NB4 (cell line): ENCODE measurements around the gene ASCC1.
A peak's percentile ranks its signal among the peaks of the same experiment; 100 is the strongest.
"Not testable (repeated sequence)": the region's sequence is repeated elsewhere in the genome, so short reads cannot be mapped to it uniquely, and the experiment has no call there.

Source experiments
- DNase-seq: peaks from one replicate; pipeline ENCODE4 v3.0.0; 2010; ENCODE audit warnings: low read depth
- H3K4me3 ChIP-seq: one replicate; pipeline ENCODE4 v1.5.1; 2011; ENCODE audit warnings: mild to moderate bottlenecking, low read depth, low read length, moderate library complexity
- CTCF ChIP-seq: IDR thresholded peaks from one replicate; pipeline ENCODE4 v1.5.1; 2012; ENCODE audit warnings: low read depth, low read length
- MAX ChIP-seq: IDR thresholded peaks from 2 replicates; pipeline ENCODE4 v1.6.1; 2011; ENCODE audit warnings: low read depth, low read length
- MYC ChIP-seq: IDR thresholded peaks from 2 replicates; pipeline ENCODE4 v1.6.1; 2011; ENCODE audit warnings: low read depth, low read length
- POLR2A ChIP-seq: IDR thresholded peaks from 2 replicates; pipeline ENCODE4 v1.6.1; 2011; ENCODE audit warnings: mild to moderate bottlenecking; ENCODE audit not compliant: insufficient read length; ENCODE audit errors: extremely low read depth

Gene ASCC1

GRCh38 chr10:72255977-72256729 is 40.1 kb upstream of the ASCC1 start:
- TF ChIP-seq MYC (no peak), MAX (no peak), POLR2A (no peak), CTCF (no peak)
- H3K4me3 ChIP-seq, result no peak overlapping the region
- DNase-seq, result no peak

- TF ChIP-seq POLR2A (peak; percentile 58), CTCF (no peak), MAX (0 out of 2 replicates have a peak, but pooled peaks have one; percentile 50), MYC (peak; percentile 67; the same call in 1 of the 2 replicates)
- peak; percentile 87 for DNase-seq
- H3K4me3 ChIP-seq, result no peak overlapping the region
Measured at GRCh38 chr10:72254813-72255568, 38.9 kb upstream of the ASCC1 start.

GRCh38 chr10:72253578-72253977 is 37.5 kb upstream of the ASCC1 start:
- DNase-seq, result no peak
- no peak for TF ChIP-seq POLR2A
- no peak for TF ChIP-seq CTCF
- TF ChIP-seq MYC, result no peak
- H3K4me3 ChIP-seq, result no peak overlapping the region

GRCh38 chr10:72252972-72253371 is 36.9 kb upstream of the ASCC1 start:
- TF ChIP-seq MYC (no peak), CTCF (no peak)
- DNase-seq, result no peak

GRCh38 chr10:72251635-72252034 is 35.6 kb upstream of the ASCC1 start:
- no peak overlapping the region for H3K4me3 ChIP-seq
- TF ChIP-seq CTCF, result no peak
- no peak for TF ChIP-seq MAX
- TF ChIP-seq POLR2A, result no peak
- TF ChIP-seq MYC, result no peak
- DNase-seq, result no peak

More at GRCh38 chr10:72252972-72253371, 36.9 kb upstream of the ASCC1 start:
- no peak overlapping the region for H3K4me3 ChIP-seq

- TF ChIP-seq MYC (no peak), POLR2A (no peak), MAX (no peak), CTCF (no peak)
- H3K4me3 ChIP-seq, result no peak overlapping the region
- no peak for DNase-seq
Measured at GRCh38 chr10:72250666-72251065, 34.6 kb upstream of the ASCC1 start.

- DNase-seq, H3K4me3 ChIP-seq: not testable (repeated sequence)
Measured at GRCh38 chr10:72249176-72249862, 33.2 kb upstream of the ASCC1 start.
